Stimulated activated CD4-positive, alpha-beta T cell treated with anti-CD3 and anti-CD28 coated beads, Interleukin-1b, Interleukin-23, amount 100 ng/mL, for 1 hour (primary cell): ENCODE results near the gene C6orf52.
"Not testable (repeated sequence)": the region's sequence is repeated elsewhere in the genome, so short reads cannot be mapped to it uniquely, and the experiment has no call there.

ENCODE experiments used
- DNase-seq, 2 donors: peaks; one replicate each; pipeline ENCODE4 v3.0.0-alpha.2; 2020; ENCODE audit warnings: low read depth in 2 of 2

The C6orf52 gene

DNA sequence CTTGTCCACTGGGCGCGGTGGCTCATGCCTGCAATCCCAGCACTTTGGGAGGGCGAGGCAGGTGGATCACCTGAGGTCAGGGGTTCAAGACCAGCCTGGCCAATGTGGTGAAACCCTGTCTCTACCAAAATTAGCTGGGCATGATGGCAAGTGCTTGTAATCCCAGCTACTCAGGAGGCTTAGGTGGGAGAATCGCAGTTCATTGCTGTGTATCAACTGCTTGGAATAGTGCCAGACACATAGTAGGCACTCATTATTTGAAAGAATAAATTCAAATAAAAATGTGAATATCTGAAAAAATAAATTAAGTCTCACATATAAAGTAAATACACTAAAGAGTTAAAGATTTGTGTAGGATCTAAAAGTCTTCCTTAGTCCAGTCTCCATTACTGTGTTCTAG is 2.2 kb upstream of the C6orf52 start:
- DNase-seq: no peak

DNA sequence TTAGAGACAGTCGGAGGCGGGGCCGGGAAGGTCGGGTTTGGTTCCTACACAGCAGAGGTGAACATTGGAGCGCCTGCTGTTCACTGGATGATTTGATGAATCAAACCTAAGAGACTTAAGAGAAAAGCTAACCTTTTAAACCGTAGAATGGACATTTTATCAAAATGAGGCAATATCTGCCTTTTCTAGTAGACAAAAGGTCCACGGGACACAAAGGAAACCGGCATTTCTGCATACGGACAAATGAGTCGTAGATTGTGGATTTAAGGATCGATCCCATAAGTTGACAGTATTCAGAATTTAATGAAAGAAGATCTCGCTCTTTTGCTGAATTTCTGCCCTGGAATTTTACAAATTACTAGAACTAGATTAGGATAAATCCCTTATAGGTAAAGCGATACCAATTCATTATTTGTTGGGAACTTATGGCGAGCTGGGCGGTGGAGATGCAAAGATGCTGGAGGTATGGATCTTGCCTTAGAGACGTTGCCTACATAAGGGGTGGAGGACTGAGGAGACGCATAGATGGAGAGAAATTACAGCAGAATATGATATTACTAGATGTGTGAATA is 756 bp upstream of the C6orf52 start:
- DNase-seq: no peak

DNA sequence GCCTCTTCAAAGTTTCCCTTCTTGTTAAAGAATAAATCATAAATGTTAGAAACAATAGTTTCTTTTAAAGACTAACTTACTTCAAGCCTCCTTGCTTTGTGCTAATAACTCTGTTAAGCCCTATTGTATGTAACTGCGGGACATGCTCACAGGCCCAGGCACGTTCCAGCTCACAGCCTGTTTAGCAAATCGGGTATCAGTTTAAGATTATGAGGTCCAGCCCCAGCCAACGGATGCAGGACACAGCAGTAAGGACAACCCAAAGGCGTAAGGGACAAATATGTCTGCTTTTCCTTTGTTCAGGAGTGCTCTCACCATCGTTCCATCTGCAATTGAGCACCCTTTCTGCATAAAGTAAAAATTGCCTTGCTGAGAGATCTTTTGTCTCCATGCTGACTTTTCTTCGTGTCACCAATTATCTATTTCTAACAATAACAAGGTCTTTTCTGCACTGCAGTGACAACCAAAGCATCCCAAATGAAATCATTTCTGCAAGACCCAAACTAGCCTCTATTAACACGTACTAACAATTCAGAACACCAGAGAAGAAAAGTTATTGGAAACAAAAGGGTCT is 1.4 kb downstream of the C6orf52 start:
- DNase-seq: no peak

DNA sequence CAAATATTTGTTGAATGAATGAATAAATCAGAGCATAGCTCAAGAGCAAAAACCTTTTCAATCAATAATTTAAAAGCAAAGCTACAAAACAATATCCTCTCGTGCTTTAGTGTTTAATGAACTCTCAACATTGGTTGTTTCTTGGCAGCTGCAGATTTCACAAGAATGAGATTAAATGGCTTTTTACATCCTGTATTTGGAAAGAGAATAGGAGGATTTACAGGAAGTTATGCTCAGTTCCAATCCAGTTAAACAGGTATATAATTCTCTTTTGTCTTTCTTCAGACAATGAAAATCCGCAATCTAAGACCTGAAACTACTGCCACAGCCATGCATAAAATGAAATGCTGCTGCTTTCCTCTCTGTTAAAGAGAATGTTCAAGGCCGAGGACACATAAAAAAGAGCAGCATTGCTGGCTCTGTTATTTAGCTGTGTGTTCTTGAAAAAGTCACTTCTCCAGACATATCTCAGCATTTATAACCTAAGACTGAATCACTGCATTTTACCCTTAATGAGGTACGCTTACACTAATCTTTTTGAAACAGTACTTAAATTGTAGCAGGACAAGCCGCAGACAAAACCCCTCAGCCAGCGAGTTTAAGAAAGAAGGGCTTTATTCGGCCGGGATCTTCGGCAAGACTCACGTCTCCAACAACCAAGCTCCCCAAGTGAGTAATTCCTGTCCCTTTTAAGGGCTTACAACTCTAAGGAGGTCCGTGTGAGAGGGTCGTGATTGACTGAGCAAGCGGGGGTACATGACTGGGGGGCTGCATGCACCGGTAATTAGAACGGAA is 3.6 kb downstream of the C6orf52 start:
- DNase-seq: no peak

DNA sequence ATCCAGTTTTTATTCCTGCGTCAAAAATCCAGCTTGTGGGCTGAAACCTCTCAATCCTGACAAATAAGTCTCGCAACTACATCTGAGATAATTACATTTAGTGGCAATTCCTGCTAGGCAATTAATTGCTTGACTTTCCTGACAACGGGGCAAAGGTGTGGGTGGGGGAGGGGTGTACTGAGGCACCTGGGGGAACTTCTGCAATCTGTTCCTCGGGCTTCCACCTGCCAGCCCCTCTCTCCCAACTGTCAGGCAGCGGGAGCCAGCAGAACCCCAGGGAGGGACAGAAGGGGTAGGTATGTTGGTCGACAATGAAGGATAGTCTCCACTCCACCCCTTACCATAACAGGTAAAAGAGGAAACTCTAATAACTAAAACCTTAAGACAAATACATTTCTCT is 6.8 kb downstream of the C6orf52 start:
- DNase-seq: no peak

DNA sequence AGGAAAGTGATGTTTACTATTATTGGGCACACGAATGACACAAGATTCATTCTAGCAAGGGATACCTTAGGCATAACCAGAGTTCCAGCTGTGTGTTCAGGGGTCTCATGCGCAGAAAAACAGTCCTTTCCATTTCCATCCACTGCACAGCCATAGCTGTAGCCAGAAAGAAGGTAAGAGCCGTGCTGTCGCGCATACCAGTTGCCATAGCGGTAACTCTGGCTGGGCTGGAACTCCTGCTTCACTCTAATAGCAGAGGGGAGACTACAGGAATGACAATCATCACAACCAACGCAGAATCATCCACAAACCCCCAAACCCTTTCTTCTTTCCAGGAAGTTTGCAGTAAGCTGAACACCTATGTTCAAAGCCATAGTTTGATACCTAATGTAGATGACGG is 7.5 kb downstream of the C6orf52 start:
- DNase-seq: no peak

DNA sequence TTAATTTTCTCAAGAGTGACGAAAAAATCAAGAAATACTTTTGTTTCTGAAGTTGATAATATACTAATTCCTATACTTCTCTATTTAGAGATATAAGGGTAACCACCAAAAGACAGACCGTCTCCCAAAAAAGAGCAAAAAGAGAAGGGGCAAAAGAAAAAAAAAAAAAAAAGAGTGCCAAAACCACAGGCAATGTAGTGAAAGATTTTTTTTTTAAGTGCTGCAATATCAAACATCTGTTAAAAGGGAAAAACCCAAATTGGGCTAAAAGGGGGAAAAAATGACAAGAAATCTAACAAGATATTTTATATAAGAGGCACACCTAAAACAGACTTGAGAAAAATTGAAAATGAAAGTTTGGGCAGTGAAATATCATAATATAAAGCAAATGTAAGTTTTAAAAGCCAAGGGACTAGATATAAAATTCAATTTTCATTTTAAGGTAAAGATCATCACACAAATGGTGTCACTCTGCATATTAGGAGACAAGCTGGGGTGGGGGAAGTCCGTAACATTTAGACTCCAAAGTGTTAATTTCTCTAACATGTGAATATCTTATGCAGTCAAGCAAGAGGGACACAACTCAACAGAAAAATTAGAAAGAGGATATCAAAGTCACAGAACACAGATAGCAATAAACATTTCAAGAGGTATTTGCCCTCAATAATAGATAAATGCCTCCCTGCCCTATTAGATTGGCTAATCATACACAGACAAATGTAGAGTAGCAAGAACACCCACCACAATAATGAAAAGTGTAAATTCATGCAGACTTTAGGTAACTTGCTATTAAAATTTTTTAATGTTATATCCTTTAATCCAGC is 9.1 kb downstream of the C6orf52 start:
- no peak for DNase-seq

DNA sequence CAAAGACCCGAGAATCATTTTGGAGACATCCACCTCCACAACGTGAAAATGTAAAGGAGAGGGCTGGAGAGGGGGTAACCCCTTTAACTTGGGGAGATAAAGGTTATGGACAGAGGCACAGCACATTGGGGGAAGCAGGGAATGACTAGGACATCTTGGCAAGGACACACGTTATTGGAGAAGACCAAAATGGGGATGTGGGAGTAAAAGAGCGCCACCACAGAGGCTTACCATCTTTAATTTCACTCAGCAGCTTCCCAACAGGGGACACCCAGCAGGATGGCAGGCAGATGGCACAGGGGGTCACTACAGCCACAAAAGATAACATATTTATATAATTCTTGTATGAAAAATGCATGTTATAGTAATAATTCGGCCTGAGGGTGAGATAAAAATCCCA is 9.8 kb downstream of the C6orf52 start:
- DNase-seq: no peak

DNA sequence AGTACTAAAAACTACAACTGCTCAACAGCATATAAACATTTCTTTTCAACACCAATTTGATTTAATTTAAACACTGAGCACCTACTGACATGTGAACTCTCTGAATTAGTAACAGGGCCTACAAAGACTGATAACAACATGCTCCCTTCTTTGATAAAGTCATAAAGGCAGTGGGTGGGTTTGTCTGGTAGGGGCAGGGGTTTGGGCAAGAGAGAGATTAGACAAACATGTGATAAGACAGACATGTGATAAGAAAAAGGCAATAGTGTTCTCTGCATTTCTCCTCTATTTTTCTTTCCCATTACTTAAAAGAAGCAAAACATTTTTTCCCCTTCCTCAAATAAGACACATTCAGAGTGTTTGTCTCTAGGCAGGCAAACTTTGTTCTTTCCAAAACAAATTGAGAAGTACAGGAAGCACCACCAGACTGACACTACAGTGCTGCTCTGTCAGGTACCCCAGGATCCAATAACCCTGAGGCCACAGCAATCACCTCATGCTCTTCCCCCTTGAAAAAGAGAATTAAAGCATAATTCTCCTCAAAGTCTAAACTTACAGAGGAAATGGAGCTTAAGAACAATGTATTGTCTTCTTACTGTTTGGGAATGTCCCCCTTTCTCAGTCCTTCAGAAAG is 11.9 kb downstream of the C6orf52 start:
- no peak for DNase-seq

DNA sequence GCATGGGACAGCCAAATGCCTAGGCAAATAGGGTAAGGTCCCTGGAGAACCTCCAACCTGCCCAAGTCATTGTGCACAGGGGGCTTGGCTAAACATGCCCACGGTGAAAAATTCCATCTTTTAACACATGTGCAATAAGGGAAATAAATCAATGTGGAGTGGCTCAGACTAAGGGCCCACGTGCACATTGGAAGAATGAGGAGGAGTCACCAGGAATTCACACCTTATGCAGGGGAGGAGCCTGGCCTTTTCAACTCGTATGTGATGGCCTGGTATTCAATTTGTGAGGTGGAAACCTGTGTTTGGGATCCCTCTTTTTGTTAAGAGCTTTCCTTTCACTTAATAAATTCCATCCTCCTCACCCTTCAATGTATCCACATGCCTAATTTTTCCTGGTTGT is 12.6 kb downstream of the C6orf52 start:
- no peak for DNase-seq

DNA sequence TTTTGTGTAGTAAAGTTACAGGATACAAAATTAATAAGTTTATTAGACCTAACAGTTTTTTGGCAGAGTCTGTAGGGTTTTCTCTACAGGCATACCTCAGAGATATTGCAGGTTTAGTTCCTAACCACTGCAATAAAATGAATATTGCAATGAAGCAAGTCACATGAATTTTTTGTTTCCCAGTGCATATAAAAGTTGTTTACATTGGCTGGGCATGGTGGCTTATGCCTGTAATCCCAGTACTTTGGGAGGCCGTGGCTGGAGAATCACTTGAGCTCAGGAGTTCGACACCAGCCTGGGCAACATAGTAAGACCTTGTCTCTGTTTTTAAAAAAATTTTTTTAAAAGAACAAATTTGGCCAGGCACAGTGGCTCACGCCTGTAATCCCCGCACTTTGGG is 16.0 kb downstream of the C6orf52 start:
- no peak for DNase-seq

DNA sequence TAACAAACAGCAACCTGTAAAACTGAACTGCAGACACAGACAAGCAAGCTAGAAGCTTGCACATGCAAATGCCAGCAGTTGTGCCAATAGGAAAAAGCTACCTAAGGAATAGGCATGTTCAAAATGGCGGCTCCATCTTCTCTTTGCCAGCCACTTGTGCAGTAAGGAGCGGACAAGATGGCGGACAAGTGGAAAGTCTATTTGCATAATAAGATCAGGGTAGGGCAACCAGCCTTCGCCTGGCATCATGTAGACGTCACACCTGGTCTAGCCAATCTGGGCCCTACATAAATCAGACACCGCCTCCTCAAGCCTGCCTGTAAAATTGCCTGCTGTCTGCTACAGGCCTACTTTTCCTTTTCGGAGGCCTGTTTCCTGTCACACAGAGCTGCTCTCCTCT is 18.0 kb downstream of the C6orf52 start:
- no peak for DNase-seq

DNA sequence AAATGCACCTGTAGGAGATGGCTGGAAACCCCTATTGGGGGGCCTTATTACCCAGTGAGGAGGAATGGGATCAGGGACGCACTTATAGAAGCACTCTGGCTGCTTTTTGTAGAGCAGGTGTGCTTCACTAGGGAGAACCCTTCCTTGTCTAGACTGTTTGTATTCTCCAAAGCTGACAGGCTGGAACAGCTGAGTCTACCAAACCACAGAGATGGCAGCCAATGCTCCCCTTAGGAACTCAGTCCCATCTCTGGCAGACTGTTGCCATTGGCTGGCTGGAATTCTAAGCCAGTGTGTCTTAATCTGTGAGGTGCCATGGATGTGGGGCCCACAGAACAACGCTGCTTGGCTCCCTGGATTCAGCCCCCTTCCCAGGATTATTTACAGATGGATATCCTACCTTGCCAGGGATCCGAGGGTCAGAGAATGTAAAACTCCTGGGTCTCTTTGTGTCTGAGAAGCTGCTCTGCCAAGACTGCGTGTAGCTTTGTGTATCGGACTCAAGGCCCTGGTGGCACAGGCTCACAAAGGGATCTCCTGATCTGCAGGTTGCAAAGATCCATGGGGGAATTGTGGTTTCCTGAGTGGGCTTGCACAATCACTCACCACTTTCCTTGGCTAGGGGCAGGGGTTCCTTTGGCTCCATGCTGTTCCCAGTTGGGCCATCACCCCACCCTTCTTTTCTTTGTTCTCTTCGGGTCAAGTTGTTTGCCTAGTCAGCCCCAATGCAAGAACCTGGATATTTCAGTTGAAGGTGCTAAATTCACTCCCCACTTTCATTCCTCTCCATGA is 26.1 kb downstream of the C6orf52 start:
- DNase-seq: no peak

DNA sequence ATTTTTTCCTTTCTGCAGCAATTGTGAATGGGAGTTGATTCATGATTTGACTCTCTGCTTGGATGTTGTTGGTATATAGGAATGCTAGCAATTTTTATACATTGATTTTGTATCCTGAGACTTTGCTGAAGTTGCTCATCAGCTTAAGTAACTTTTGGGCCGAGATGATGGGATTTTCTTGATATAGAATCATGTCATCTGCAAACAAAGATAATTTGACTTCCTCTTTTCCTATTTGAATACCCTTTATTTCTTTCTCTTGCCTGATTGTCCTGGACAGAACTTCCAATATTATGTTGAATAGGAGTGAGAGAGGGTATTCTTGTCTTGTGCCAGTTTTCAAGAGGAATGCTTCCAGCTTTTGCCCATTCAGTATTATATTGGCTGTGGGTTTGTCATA is 28.8 kb downstream of the C6orf52 start:
- DNase-seq: not testable (repeated sequence)

DNA sequence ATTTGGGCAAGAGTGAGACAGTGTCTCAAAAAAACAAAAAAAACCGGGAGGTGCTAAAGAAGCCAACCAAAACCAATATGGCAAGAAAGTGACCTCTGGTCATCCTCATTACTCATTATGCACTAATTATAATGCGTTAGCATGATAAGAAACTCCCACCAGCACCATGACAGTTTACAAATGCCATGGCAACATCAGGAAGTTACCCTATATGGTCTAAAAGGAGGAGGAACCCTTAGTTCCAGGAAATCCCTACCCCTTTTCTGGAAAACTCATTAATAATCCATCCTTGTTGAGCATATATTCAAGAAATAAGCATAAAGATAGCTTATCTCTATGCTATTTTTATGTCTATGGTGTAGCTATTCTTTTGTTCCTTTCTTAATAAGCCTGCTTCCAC is 31.7 kb downstream of the C6orf52 start:
- no peak for DNase-seq

DNA sequence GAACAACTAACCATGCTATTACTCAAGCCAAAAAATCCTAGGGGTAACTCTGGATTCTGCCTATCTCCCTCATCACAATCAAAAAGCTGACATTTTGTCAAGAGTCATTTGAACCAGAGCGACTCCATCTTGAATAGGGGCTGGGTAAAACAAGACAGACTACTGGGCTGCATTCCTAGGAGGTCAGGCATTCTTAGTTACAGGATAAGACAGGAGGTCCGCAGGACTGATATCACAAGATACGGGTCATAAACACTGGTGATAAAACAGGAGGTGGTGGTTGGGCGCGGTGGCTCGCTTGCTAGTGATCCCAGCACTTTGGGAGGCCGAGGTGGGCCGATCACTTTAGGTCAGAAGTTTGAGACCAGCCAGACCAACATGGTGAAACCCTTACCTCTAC is 32.2 kb downstream of the C6orf52 start:
- no peak for DNase-seq

DNA sequence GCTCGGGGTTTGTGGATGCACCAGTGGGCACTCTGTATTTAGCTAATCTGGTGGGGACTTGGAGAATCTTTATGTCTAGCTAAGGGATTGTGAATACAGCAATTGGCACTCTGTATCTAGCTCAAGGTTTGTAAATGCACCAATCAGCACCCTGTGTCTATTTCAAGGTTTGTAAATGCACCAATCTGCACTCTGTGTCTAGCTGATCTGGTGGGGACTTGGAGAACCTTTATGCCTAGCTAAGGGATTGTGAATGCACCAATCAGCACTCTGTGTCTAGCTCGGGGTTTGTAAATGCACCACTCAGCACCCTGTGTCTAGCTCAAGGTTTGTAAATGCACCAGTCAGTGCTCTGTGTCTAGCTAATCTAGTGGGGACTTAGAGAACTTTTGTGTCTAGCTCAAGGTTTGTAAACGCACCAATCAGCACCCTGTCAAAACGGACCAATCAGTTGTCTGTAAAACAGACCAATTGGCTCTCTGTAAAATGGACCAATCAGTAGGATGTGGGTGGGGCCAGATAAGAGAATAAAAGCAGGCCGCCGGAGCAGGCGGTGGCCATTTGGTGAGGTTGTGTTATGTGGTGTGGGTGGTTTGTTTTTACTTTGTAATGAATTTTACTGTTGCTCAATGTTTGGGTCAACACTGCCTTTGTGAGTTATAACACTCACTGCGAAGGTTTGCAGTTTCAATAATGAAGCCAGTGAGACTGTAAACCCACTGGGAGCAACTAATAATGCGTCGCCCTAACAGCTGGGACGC is 33.8 kb downstream of the C6orf52 start:
- not testable (repeated sequence) for DNase-seq

DNA sequence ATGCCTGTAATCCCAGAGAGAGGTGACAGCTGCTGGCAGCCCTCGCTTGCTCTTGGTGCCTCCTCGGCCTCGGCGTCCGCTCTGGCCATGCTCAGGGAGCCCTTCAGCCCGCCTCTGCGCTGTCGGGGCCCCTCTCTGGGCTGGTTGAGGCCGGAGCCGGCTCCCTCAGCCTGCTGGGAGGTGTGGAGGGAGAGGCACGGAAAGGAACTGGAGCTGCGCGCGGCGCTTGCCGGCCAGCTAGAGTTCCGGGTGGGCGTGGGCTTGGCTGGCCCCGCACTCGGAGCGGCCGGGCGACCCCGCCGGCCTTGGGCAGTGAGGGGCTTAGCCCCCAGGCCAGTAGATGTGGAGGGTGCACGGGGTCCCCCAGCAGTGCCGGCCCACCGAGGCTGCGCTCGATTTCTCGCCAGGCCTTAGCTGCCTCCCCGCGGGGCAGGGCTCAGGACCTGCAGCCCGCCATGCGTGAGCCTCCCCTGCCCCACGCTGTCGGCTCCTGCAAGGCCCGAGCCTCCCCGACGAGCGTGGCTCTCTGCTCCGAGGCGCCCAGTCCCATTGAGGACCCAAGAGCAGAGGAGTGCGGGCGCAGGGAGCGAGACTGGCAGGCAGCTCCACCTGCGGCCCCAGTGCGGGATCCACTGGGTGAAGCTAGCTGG is 34.6 kb downstream of the C6orf52 start:
- DNase-seq: no peak

DNA sequence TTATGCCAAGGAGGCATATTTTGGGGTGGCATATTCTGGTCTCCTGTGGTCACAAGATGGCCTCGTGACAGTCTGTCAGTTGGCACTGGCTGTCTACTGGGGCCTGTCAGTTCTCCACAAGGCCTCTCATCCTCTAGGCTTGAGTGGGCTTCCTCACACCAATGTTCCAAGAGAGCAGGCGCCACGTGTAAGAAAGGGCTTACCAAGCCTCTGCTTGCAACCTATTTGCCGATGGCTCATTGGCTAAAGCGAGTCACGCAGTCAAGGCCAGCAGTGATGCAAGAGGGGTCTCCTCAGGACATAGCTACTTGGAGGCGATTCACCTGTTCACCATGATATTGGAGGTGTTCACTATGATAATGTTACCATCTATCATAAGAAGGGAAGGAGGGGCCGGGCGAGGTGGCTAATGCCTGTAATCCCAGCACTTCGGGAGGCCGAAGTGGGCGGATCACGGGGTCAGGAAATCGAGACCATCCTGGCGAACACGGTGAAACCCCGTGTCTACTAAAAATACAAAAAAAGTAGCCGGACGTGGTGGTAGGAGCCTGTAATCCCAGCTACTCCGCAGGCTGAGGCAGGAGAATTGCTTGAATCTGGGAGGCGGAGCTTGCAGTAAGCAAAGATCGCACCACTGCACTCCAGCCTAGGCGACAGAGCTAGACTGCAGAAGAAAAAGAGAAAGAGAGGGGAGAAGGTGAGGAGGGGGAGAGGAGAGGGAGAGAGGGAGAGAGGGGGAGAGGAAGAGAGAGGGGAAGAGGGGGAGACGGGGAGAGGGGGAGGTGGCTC is 35.3 kb downstream of the C6orf52 start:
- no peak for DNase-seq
